Testis (tissue), 3 donors: ENCODE results near the gene TLR1. TPM values are rescaled to one million over a fixed set of nuclear protein-coding genes. Genes with fewer than 3 reads are reported as not detected.

Experiments
- DNase-seq: peaks from one replicate; pipeline ENCODE4 v3.0.0-alpha.2; 2019
- H3K27ac ChIP-seq, 2 donors: fragments of 200-600 bp; sonication (generic); one replicate each; pipeline ENCODE4 v1.5.1; 2019
- H3K27me3 ChIP-seq: fragments of 200-600 bp; sonication (generic); one replicate; pipeline ENCODE4 v1.5.1; 2019
- H3K36me3 ChIP-seq: fragments of 200-600 bp; sonication (generic); one replicate; pipeline ENCODE4 v1.5.1; 2017; ENCODE audit warnings: low read depth; ENCODE audit errors: missing control alignments
- H3K4me1 ChIP-seq: fragments of 200-600 bp; sonication (generic); one replicate; pipeline ENCODE4 v1.5.1; 2019
- H3K4me3 ChIP-seq, 2 donors: fragments of 200-600 bp; sonication (generic); one replicate each; pipeline ENCODE4 v1.5.1; 2017 to 2019
- H3K9me3 ChIP-seq: fragments of 200-600 bp; sonication (generic); one replicate; pipeline ENCODE4 v1.5.1; 2017
- POLR2A ChIP-seq: fragments of 450-650 bp; IDR thresholded peaks from one replicate; pipeline ENCODE4 v1.6.1; 2017; ENCODE audit warnings: antibody characterized with exemption, mild to moderate bottlenecking, moderate library complexity
- WGBS, 2 donors: methylation state at CpG; one replicate each; pipeline ENCODE4 v1.1.5; 2018; 5-methylcytosine and 5-hydroxymethylcytosine counted together
- intact Hi-C: fragments of 100-400 bp; cut with DNase I; formaldehyde crosslinking; loops from one replicate; pipeline ENCODE4 v1.15.1; 2023; ENCODE audit warnings: low total_unique reads
- polyA plus RNA-seq: library from polyadenylated mRNA; stranded (reverse); fragments of 350-450 nt; fragmentation: Illumina TruSeq; extraction: RNeasy Lipid Tissue Mini Kit (QIAGEN cat#74804); gene quantifications from one replicate; pipeline ENCODE4 v1.2.3, GENCODE V29; 2014; ENCODE audit warnings: low read depth, low replicate concordance; ENCODE audit not compliant: insufficient read depth
- total RNA-seq, 2 donors: library from RNA; depleted of rRNA; stranded (reverse); fragments of >200 nt; gene quantifications; one replicate each; pipeline ENCODE4 v1.2.3, GENCODE V29; 2016
- TF ChIP-seq, protein P1 (sequence below), 3 experiments: fragments of 450-650 bp in 2 of 3; fragments of 200-600 bp in 1 of 3; sonication (generic) in 1 of 3; IDR thresholded peaks; one replicate each; pipeline ENCODE4 v1.5.1; 2016 to 2019; ENCODE audit warnings: antibody characterized with exemption in 3 of 3, mild to moderate bottlenecking in 2 of 3, moderate library complexity in 1 of 3

TLR1 gene
- total and polyA plus RNA-seq, 3 donors from 2014 or later = 2.8 to 5.5 (median 2.8) TPM

- WGBS, 2 donors = 58 to 77% methylated on average over 10 to 27 of the region's 27 CpGs
- intact Hi-C loops = no loop called here
- H3K4me3 ChIP-seq = no peak overlapping the region
- no peaks in the 10 kb centered on the region for H3K36me3 ChIP-seq
- no peak for DNase-seq
- H3K27ac ChIP-seq = no peak overlapping the region
- H3K4me1 ChIP-seq = no peaks in the 10 kb centered on the region
- no peaks in the 10 kb centered on the region for H3K9me3 ChIP-seq
- no peaks in the 10 kb centered on the region for H3K27me3 ChIP-seq
- TF ChIP-seq, protein P1, sequence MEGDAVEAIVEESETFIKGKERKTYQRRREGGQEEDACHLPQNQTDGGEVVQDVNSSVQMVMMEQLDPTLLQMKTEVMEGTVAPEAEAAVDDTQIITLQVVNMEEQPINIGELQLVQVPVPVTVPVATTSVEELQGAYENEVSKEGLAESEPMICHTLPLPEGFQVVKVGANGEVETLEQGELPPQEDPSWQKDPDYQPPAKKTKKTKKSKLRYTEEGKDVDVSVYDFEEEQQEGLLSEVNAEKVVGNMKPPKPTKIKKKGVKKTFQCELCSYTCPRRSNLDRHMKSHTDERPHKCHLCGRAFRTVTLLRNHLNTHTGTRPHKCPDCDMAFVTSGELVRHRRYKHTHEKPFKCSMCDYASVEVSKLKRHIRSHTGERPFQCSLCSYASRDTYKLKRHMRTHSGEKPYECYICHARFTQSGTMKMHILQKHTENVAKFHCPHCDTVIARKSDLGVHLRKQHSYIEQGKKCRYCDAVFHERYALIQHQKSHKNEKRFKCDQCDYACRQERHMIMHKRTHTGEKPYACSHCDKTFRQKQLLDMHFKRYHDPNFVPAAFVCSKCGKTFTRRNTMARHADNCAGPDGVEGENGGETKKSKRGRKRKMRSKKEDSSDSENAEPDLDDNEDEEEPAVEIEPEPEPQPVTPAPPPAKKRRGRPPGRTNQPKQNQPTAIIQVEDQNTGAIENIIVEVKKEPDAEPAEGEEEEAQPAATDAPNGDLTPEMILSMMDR (IDR thresholded peaks at IDR 0.05) = no peak
- TF ChIP-seq POLR2A = no peak
Measured at GRCh38 chr4:38823766-38824165, 19.2 kb upstream of the TLR1 start.

DNA sequence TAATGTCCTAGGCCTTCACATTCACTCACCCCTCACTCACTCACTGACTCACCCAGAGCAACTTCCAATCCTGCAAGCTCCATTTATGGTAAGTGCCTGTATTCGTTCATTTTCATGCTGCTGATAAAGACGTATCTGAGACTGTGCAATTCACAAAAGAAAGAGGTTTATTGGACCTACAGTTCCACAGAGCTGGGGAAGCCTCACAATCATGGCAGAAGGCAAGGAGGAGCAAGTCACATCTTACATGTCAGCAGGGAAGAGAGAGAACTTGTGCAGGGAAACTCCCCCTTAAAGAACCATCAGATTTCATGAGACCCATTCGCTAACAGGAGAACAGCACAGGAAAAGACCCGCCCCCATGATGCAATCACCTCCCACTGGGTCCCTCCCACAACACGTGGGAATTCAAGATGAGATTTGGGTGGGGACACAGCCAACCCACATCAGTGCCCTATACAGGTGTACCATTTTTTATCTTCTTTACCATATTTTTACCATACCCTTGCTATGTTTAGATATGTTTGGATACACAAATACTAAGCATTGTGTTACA lies 18.2 kb upstream of the TLR1 start:
- intact Hi-C loops = no loop called here
- no peaks in the 10 kb centered on the region for H3K27me3 ChIP-seq
- 71 to 85% methylated on average over 5 of the region's 5 CpGs for WGBS, 2 donors
- H3K27ac ChIP-seq = no peak overlapping the region
- no peaks in the 10 kb centered on the region for H3K36me3 ChIP-seq
- no peaks in the 10 kb centered on the region for H3K9me3 ChIP-seq
- TF ChIP-seq, protein P1 (IDR thresholded peaks at IDR 0.05) = no peak
- no peak for DNase-seq
- H3K4me1 ChIP-seq = no peaks in the 10 kb centered on the region
- H3K4me3 ChIP-seq = no peak overlapping the region

GRCh38 chr4:38821739-38822138 lies 17.1 kb upstream of the TLR1 start:
- no peaks in the 10 kb centered on the region for H3K4me1 ChIP-seq
- intact Hi-C loops = no loop called here
- no peak overlapping the region for H3K4me3 ChIP-seq
- H3K9me3 ChIP-seq = no peaks in the 10 kb centered on the region
- no peak overlapping the region for H3K27ac ChIP-seq
- WGBS, 2 donors = 91 to 95% methylated on average over 3 of the region's 3 CpGs
- TF ChIP-seq POLR2A = no peak
- TF ChIP-seq, protein P1 (IDR thresholded peaks at IDR 0.05) = no peak
- H3K27me3 ChIP-seq = no peaks in the 10 kb centered on the region
- no peak for DNase-seq
- no peaks in the 10 kb centered on the region for H3K36me3 ChIP-seq

DNA sequence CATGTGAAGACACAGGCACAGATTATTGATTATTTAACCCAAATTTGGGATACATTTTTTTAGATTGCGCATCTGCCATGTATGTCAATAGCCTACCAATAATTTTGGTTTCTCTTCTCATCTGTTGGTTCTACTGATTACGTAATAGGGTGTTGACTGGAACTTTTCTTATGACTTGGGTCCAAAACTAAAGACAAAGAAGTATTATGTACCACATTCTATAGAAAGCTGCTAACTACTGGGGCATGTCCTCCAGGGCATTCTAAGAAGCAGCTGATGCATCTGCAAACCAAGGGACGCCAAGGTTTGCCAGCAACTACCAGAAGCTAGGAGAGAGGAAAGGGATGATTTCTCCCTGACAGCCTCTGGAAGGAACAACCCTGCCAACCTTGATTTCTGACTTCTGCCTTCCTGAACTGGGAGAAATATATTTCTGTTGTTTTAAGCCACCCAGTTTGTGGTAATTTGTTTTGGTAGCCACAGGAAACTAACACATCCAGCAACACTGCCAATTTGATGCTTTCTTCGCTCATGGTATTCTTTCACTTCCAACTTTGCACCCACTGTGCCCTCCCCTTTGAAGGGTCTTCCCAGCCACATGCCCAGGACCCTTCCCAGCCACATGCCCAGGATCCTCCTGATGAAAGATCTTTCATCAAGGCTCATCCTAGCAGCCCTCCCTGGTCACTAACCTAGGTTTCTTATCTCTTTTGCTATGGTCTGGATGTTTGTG lies 15.9 kb upstream of the TLR1 start:
- Histone ChIP-seq H3K4me3 (no peak overlapping the region), H3K4me1 (no peaks in the 10 kb centered on the region), H3K27me3 (no peaks in the 10 kb centered on the region), H3K36me3 (no peaks in the 10 kb centered on the region), H3K9me3 (no peaks in the 10 kb centered on the region), H3K27ac (no peak overlapping the region)
- DNase-seq = no peak
- TF ChIP-seq, protein P1 (IDR thresholded peaks at IDR 0.05) = no peak
- TF ChIP-seq POLR2A = no peak
- intact Hi-C loops = no loop called here
- WGBS, 2 donors = 92% methylated on average over 4 of the region's 4 CpGs

GRCh38 chr4:38819569-38819968 lies 15.0 kb upstream of the TLR1 start:
- no peak overlapping the region for H3K4me3 ChIP-seq
- no peak for DNase-seq
- no peak overlapping the region for H3K27ac ChIP-seq
- 71 to 80% methylated on average over 3 of the region's 3 CpGs for WGBS, 2 donors
- H3K27me3 ChIP-seq = no peaks in the 10 kb centered on the region
- no peak for TF ChIP-seq POLR2A
- TF ChIP-seq, protein P1 (IDR thresholded peaks at IDR 0.05) = no peak
- no peaks in the 10 kb centered on the region for H3K36me3 ChIP-seq
- no peaks in the 10 kb centered on the region for H3K9me3 ChIP-seq
- intact Hi-C loops = no loop called here
- H3K4me1 ChIP-seq = no peaks in the 10 kb centered on the region
